ENCODE data around the gene TTYH1.
A peak's percentile ranks its signal among the peaks of the same experiment; 100 is the strongest.
"Not testable (repeated sequence)": the region's sequence is repeated elsewhere in the genome, so short reads cannot be mapped to it uniquely, and the experiment has no call there.

Gene TTYH1

DNA sequence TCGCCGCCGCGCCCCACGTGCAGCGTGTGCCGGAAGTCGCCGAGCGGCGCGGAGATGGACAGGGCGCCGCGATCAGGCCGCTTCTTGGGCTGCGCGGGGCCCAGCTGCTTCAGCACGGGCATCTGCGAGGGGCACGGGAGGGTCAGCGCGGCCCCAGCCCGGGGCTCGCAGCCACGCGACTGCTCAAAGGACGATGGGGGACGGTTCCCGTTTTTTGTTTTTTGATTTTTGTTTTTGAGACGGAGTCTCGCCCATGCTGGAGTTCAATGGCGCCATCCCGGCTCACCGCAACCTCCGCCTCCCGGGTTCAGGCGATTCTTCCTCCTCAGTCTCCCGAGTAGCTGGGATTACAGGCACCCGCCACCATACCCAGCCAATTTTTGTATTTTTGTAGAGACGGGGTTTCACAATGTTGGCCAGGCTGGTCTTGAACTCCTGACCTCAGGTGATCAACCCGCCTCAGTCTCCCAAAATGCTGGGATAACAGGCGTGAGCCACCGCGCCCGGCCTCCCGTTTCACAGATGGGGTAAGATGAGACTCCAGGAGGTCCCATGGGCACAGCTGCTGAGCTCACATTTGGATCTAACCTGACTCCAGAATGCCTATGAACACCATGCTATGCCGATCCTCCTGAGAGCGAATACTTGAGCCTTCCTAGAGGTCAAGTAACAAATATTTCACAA lies 50.3 kb downstream of the TTYH1 start:
- Histone ChIP-seq H3K27ac (no peak overlapping the region), H3K36me3 (peaks cover 20% of the 10 kb centered on the region), H3K4me3 (ENCODE audit: low read depth in 1 of 2, low read length in 1 of 2) (peak overlapping the region in 1 of 2 experiments; percentile 66), H3K27me3 (peaks cover 79% of the 10 kb centered on the region), H3K4me1 (ENCODE audit: control insufficient read depth in 1 of 2, insufficient read depth in 1 of 2, low read depth in 1 of 2, low read length in 1 of 2) (peaks cover 28 to 32% of the 10 kb centered on the region in 2 experiments), H3K9me3 (no peaks in the 10 kb centered on the region)
- TF ChIP-seq, protein P1, sequence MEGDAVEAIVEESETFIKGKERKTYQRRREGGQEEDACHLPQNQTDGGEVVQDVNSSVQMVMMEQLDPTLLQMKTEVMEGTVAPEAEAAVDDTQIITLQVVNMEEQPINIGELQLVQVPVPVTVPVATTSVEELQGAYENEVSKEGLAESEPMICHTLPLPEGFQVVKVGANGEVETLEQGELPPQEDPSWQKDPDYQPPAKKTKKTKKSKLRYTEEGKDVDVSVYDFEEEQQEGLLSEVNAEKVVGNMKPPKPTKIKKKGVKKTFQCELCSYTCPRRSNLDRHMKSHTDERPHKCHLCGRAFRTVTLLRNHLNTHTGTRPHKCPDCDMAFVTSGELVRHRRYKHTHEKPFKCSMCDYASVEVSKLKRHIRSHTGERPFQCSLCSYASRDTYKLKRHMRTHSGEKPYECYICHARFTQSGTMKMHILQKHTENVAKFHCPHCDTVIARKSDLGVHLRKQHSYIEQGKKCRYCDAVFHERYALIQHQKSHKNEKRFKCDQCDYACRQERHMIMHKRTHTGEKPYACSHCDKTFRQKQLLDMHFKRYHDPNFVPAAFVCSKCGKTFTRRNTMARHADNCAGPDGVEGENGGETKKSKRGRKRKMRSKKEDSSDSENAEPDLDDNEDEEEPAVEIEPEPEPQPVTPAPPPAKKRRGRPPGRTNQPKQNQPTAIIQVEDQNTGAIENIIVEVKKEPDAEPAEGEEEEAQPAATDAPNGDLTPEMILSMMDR (IDR thresholded peaks at IDR 0.05), result no peak

DNA sequence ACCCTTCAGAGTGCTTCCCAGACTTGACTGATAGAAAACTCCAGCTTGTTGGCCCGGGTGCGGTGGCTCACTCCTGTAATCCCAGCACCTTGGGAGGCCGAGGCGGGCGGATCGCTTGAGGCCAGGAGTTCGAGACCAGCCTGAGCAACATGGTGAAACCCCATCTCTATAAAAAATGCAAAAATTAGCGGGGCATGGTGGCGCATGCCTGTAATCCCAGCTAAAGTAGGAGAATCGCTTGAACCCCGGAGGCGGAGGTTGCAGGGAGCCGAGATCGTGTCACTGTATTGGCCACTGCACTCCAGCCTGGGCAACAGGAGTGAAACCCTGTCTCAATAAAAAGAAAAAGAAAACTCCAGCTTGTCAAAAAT lies 50.8 kb downstream of the TTYH1 start:
- not testable (repeated sequence) for H3K9me3 ChIP-seq; H3K4me3 ChIP-seq (ENCODE audit: low read depth in 1 of 2, low read length in 1 of 2); H3K27ac ChIP-seq
- Histone ChIP-seq H3K4me1 (ENCODE audit: control insufficient read depth in 1 of 2, insufficient read depth in 1 of 2, low read depth in 1 of 2, low read length in 1 of 2) (peaks cover 28 to 32% of the 10 kb centered on the region in 2 experiments), H3K27me3 (peaks cover 84% of the 10 kb centered on the region), H3K36me3 (peaks cover 15% of the 10 kb centered on the region)

DNA sequence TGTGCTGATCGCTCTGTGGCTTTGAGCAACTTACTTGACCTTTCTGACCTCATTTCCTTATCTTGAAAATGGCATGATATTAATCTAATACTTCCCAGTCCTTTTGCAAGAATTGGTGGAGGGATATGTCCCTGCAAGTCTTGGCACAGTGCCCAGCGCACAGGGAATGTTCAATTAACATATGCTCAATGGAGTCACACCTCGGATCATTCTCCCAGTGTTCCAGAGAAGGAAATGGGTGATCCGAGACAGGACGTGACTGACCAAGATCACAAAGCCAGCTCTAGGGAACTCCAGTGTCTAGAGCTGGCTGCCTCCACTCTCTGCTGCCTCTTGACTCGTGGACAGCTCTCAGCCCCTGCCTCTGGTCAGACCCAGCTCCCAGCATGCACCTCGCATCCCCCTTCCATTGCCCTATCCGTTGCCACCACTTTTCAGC lies 54.3 kb downstream of the TTYH1 start:
- Histone ChIP-seq H3K4me1 (ENCODE audit: control insufficient read depth in 1 of 2, insufficient read depth in 1 of 2, low read depth in 1 of 2, low read length in 1 of 2) (peaks cover 3 to 5% of the 10 kb centered on the region in 2 experiments), H3K27me3 (peaks cover 96% of the 10 kb centered on the region), H3K4me3 (ENCODE audit: low read depth in 1 of 2, low read length in 1 of 2) (no peak overlapping the region), H3K9me3 (no peaks in the 10 kb centered on the region), H3K27ac (no peak overlapping the region), H3K36me3 (no peaks in the 10 kb centered on the region)
- TF ChIP-seq, protein P1 (IDR thresholded peaks at IDR 0.05), result no peak

DNA sequence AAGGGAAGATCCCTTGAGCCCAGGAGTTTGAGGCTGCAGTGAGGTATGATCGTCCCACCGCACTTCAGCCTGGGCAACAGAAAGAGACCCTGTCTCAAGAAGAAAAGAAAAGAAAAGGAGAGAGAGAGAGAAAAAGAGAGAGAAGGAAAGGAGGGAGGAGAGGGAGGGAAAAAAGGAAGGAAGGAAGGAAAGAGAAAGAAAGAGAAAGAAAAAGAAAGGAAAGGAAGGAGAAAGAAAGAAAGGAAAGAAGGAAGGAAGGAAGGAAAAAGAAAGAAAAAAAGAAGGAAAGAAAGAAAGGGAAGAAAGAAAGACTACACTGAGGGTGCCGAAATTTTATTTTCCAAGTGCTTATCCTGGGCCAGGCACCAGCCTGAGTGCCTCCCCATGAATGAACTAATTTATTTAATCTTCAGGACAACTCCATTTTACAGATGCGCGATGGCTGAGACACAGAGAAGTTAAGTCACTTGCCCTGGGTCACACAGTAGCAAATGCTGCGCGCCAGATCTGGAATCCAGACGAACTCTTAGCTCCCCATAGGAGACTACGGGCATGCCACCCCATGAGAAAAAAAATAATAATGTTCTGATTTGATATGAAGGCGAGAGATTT lies 55.1 kb downstream of the TTYH1 start:
- Histone ChIP-seq H3K27me3 (peaks cover 96% of the 10 kb centered on the region), H3K4me3 (ENCODE audit: low read depth in 1 of 2, low read length in 1 of 2) (no peak overlapping the region), H3K4me1 (ENCODE audit: control insufficient read depth in 1 of 2, insufficient read depth in 1 of 2, low read depth in 1 of 2, low read length in 1 of 2) (no peaks in the 10 kb centered on the region), H3K27ac (no peak overlapping the region), H3K9me3 (no peaks in the 10 kb centered on the region), H3K36me3 (no peaks in the 10 kb centered on the region)
- TF ChIP-seq, protein P1 (IDR thresholded peaks at IDR 0.05), result no peak

DNA sequence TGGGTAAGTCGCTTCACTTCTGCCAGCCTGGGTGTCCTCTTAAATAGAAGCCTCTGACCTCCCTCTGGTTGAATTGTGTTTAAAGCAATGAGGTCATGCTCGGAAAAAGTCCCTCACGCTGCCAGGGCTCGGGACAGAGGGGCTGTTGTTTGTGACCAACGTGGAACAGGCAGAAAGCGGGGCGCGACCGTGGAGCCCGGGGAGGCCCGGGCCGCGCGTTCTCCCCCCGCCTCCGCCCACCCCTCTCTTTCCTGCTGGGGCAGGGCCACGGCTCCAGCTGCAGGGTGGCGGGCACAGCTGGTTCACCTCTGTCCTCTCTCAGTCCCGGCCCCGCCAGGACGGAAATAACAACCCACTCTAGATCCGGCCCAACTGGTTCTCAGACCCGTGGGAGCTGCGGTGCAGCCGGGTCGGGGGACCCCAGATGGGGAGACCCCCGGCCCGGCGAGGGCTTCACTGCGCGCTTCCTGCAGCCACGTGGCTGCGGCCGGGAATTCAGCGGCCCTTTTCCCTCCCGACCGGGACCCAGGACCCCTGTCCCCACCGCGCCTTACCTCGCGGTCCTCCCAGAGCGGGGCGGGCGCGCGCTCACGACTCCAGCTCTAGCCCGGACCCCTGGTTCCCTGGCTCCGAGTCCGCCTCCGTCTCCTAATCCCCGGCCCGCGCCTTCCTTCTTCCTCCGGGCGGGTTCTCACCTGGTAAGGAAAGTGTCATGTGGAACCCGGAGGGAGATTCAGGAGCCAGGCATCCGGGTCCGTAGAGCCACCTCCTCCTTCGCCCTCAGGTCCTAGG lies 55.9 kb downstream of the TTYH1 start:
- Histone ChIP-seq H3K9me3 (no peaks in the 10 kb centered on the region), H3K27ac (no peak overlapping the region), H3K27me3 (peaks cover 96% of the 10 kb centered on the region), H3K4me1 (ENCODE audit: control insufficient read depth in 1 of 2, insufficient read depth in 1 of 2, low read depth in 1 of 2, low read length in 1 of 2) (no peaks in the 10 kb centered on the region), H3K36me3 (no peaks in the 10 kb centered on the region), H3K4me3 (ENCODE audit: low read depth in 1 of 2, low read length in 1 of 2) (no peak overlapping the region)
- TF ChIP-seq, protein P1 (IDR thresholded peaks at IDR 0.05), result no peak

All from neutrophil (primary cell).